Measurements from ENCODE around the gene CTSL. TPM values are rescaled to one million over a fixed set of nuclear protein-coding genes. Genes with fewer than 3 reads are reported as not detected.

CTSL gene
- total and polyA plus RNA-seq, 5 donors from 2014 or later: 1.2 to 10.6 (median 2.8) TPM

- no peak overlapping the region for H3K27ac Mint-ChIP-seq
- H3K4me1 ChIP-seq (ENCODE audit: control insufficient read depth, insufficient read depth, low read length, poor library complexity, severe bottlenecking): no peaks in the 10 kb centered on the region
- H3K27ac ChIP-seq (ENCODE audit: insufficient read depth, low read length, poor library complexity, severe bottlenecking): no peak overlapping the region
- no peaks in the 10 kb centered on the region for H3K36me3 ChIP-seq (ENCODE audit: control insufficient read depth, insufficient read depth, low read length)
- H3K36me3 Mint-ChIP-seq: no peaks in the 10 kb centered on the region
- no peaks in the 10 kb centered on the region for H3K27me3 ChIP-seq (ENCODE audit: control insufficient read depth, insufficient read depth, low read length)
- peaks cover 0 to 13% (median 2%) of the 10 kb centered on the region in 7 donors for H3K9me3 Mint-ChIP-seq
- peaks cover 4% of the 10 kb centered on the region for H3K27me3 Mint-ChIP-seq
- ATAC-seq (ENCODE audit: low read depth in 2 of 2): no peak
- no peak overlapping the region for H3K4me3 Mint-ChIP-seq
- DNase-seq: no peak
- no peaks in the 10 kb centered on the region for H3K4me1 Mint-ChIP-seq
- H3K4me3 ChIP-seq (ENCODE audit: low read depth, low read length): no peak overlapping the region
- H3K9me3 ChIP-seq (ENCODE audit: control insufficient read depth in 2 of 2, low read length in 2 of 2): peaks cover 3 to 4% of the 10 kb centered on the region in 2 experiments
These were observed 31.6 kb upstream of the CTSL start for GRCh38 chr9:87694236-87694755.

- H3K4me3 ChIP-seq (ENCODE audit: low read depth, low read length): no peak overlapping the region
- no peaks in the 10 kb centered on the region for H3K36me3 ChIP-seq (ENCODE audit: control insufficient read depth, insufficient read depth, low read length)
- no peak for DNase-seq
- H3K9me3 Mint-ChIP-seq: peaks cover 0 to 13% (median 2%) of the 10 kb centered on the region in 7 donors
- H3K4me3 Mint-ChIP-seq: no peak overlapping the region
- H3K4me1 Mint-ChIP-seq: no peaks in the 10 kb centered on the region
- H3K27ac Mint-ChIP-seq: no peak overlapping the region
- ATAC-seq (ENCODE audit: low read depth in 2 of 2): no peak
- no peak overlapping the region for H3K27ac ChIP-seq (ENCODE audit: insufficient read depth, low read length, poor library complexity, severe bottlenecking)
- peaks cover 3 to 4% of the 10 kb centered on the region in 2 experiments for H3K9me3 ChIP-seq (ENCODE audit: control insufficient read depth in 2 of 2, low read length in 2 of 2)
- H3K27me3 ChIP-seq (ENCODE audit: control insufficient read depth, insufficient read depth, low read length): no peaks in the 10 kb centered on the region
- no peaks in the 10 kb centered on the region for H3K4me1 ChIP-seq (ENCODE audit: control insufficient read depth, insufficient read depth, low read length, poor library complexity, severe bottlenecking)
- peaks cover under 1% of the 10 kb centered on the region for H3K27me3 Mint-ChIP-seq
- no peaks in the 10 kb centered on the region for H3K36me3 Mint-ChIP-seq
These were observed 30.4 kb upstream of the CTSL start for GRCh38 chr9:87695523-87695922.

- Histone ChIP-seq H3K9me3 (ENCODE audit: control insufficient read depth in 2 of 2, low read length in 2 of 2) (peaks cover 3 to 4% of the 10 kb centered on the region in 2 experiments), H3K27me3 (ENCODE audit: control insufficient read depth, insufficient read depth, low read length) (no peaks in the 10 kb centered on the region), H3K4me3 (ENCODE audit: low read depth, low read length) (no peak overlapping the region), H3K36me3 (ENCODE audit: control insufficient read depth, insufficient read depth, low read length) (no peaks in the 10 kb centered on the region), H3K27ac (ENCODE audit: insufficient read depth, low read length, poor library complexity, severe bottlenecking) (no peak overlapping the region), H3K4me1 (ENCODE audit: control insufficient read depth, insufficient read depth, low read length, poor library complexity, severe bottlenecking) (no peaks in the 10 kb centered on the region)
- H3K27ac Mint-ChIP-seq: no peak overlapping the region
- peaks cover 0 to 13% (median 2%) of the 10 kb centered on the region in 7 donors for H3K9me3 Mint-ChIP-seq
- no peak for DNase-seq
- H3K27me3 Mint-ChIP-seq: no peaks in the 10 kb centered on the region
- ATAC-seq (ENCODE audit: low read depth in 2 of 2): no peak
- H3K36me3 Mint-ChIP-seq: no peaks in the 10 kb centered on the region
- H3K4me1 Mint-ChIP-seq: no peaks in the 10 kb centered on the region
- no peak overlapping the region for H3K4me3 Mint-ChIP-seq
These were observed 29.3 kb upstream of the CTSL start for GRCh38 chr9:87696641-87697040.

DNA sequence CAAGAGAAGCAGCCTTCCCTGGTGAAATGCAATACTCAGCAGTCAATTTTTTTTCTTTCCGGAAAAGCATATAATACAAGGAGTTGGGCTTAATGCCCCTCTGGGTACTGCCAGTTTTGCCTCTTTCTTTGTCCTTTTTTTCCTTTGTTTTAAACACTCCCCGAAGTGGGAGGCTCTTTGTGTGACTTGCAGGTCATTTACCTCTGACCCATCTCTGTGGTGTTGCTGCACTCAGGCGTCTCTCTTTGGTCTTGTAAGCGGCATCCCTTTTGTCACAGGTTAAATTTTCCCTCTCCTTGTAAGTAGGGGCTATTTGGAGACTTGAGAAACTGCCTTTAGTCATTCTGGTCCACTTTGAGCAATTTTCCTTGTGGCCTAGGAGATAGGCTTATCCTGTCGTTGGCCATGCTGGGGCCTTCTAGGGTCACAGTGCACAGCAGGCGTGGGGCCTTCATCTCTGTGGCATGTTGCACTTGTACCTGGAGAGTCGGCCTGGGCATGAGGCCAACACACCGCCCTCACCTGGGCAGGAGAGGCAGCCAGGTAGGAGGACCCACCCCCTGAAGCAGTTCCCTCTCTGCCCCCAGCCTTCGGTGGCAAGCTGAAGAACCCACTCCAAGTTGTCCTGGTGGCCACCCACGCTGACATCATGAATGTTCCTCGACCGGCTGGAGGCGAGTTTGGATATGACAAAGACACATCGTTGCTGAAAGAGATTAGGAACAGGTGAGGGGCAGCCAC is 27.7 kb upstream of the CTSL start:
- Mint-ChIP-seq H3K36me3 (no peaks in the 10 kb centered on the region), H3K9me3 (peaks cover 0 to 7% (median 3%) of the 10 kb centered on the region in 7 donors), H3K4me3 (no peak overlapping the region), H3K27ac (no peak overlapping the region), H3K27me3 (no peaks in the 10 kb centered on the region), H3K4me1 (peaks cover 0 to 2% (median 0%) of the 10 kb centered on the region in 4 donors)
- Histone ChIP-seq H3K4me1 (ENCODE audit: control insufficient read depth, insufficient read depth, low read length, poor library complexity, severe bottlenecking) (no peaks in the 10 kb centered on the region), H3K27ac (ENCODE audit: insufficient read depth, low read length, poor library complexity, severe bottlenecking) (no peak overlapping the region), H3K9me3 (ENCODE audit: control insufficient read depth in 2 of 2, low read length in 2 of 2) (peaks cover 3 to 4% of the 10 kb centered on the region in 2 experiments), H3K36me3 (ENCODE audit: control insufficient read depth, insufficient read depth, low read length) (no peaks in the 10 kb centered on the region), H3K4me3 (ENCODE audit: low read depth, low read length) (no peak overlapping the region), H3K27me3 (ENCODE audit: control insufficient read depth, insufficient read depth, low read length) (no peaks in the 10 kb centered on the region)
- ATAC-seq (ENCODE audit: low read depth in 2 of 2) (no peak), DNase-seq (no peak)

DNA sequence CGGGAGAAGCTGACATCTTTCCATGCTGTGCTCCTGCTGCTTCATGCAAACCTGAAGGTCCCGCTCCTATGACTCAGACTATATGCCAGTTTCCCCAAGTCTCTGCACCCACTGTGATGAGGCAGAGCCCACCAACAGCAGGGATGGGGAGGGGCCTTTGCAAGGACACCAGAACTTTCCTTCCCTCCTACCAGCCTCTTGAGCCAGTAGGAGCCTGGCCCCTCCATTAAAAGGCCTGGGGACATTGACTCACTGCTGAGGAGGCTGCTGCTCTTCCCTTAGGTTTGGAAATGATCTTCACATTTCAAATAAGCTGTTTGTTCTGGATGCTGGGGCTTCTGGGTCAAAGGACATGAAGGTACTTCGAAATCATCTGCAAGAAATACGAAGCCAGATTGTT is 26.1 kb upstream of the CTSL start:
- no peak for ATAC-seq (ENCODE audit: low read depth in 2 of 2)
- no peaks in the 10 kb centered on the region for H3K4me1 ChIP-seq (ENCODE audit: control insufficient read depth, insufficient read depth, low read length, poor library complexity, severe bottlenecking)
- H3K27ac Mint-ChIP-seq: peak overlapping the region in 1 of 3 donors; percentile 48

DNA sequence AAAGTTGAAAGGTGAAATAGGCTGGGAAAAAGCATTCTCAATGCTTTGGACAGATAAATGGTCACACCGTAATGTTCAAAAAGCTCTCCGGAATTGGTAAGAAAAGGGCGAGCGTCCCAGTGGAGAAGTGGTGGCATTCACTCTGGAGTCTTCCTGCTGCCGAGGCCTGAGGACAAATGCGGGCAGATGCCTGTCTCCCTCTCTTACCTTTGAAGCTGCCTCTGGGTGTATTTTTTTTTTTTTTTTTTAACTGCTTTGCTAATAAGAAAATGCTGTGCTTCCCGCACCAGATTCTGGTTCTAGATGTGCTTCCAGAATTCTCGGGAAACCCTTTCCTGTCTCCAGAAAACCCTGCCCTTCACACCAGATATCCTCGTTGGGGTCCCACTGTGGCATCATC is 24.4 kb upstream of the CTSL start:
- Mint-ChIP-seq H3K9me3 (peaks cover 0 to 3% (median 0%) of the 10 kb centered on the region in 7 donors), H3K4me1 (peaks cover 0 to 2% (median 0%) of the 10 kb centered on the region in 4 donors)

More for the DNA sequence above, 26.1 kb upstream of the CTSL start:
- Mint-ChIP-seq H3K4me1 (peaks cover 0 to 2% (median 0%) of the 10 kb centered on the region in 4 donors), H3K9me3 (peaks cover 0 to 3% (median 0%) of the 10 kb centered on the region in 7 donors), H3K27me3 (no peaks in the 10 kb centered on the region), H3K4me3 (no peak overlapping the region), H3K36me3 (no peaks in the 10 kb centered on the region)
- Histone ChIP-seq H3K27me3 (ENCODE audit: control insufficient read depth, insufficient read depth, low read length) (no peaks in the 10 kb centered on the region), H3K9me3 (ENCODE audit: control insufficient read depth in 2 of 2, low read length in 2 of 2) (no peaks in the 10 kb centered on the region), H3K36me3 (ENCODE audit: control insufficient read depth, insufficient read depth, low read length) (no peaks in the 10 kb centered on the region), H3K27ac (ENCODE audit: insufficient read depth, low read length, poor library complexity, severe bottlenecking) (no peak overlapping the region), H3K4me3 (ENCODE audit: low read depth, low read length) (no peak overlapping the region)
- no peak for DNase-seq

GRCh38 chr9:87701931-87702421 is 23.9 kb upstream of the CTSL start:
- DNase-seq (no peak), ATAC-seq (ENCODE audit: low read depth in 2 of 2) (no peak)
- H3K36me3 ChIP-seq (ENCODE audit: control insufficient read depth, insufficient read depth, low read length): no peaks in the 10 kb centered on the region
- peaks cover 0 to 2% (median 0%) of the 10 kb centered on the region in 4 donors for H3K4me1 Mint-ChIP-seq
- no peaks in the 10 kb centered on the region for H3K9me3 ChIP-seq (ENCODE audit: control insufficient read depth in 2 of 2, low read length in 2 of 2)
- H3K27me3 ChIP-seq (ENCODE audit: control insufficient read depth, insufficient read depth, low read length): no peaks in the 10 kb centered on the region
- no peaks in the 10 kb centered on the region for H3K36me3 Mint-ChIP-seq
- H3K4me1 ChIP-seq (ENCODE audit: control insufficient read depth, insufficient read depth, low read length, poor library complexity, severe bottlenecking): no peaks in the 10 kb centered on the region
- H3K27me3 Mint-ChIP-seq: no peaks in the 10 kb centered on the region
- H3K27ac Mint-ChIP-seq: no peak overlapping the region
- no peak overlapping the region for H3K4me3 ChIP-seq (ENCODE audit: low read depth, low read length)
- H3K4me3 Mint-ChIP-seq: peak overlapping the region in 1 of 4 donors; percentile 4
- H3K9me3 Mint-ChIP-seq: peaks cover 0 to 3% (median 0%) of the 10 kb centered on the region in 7 donors
- no peak overlapping the region for H3K27ac ChIP-seq (ENCODE audit: insufficient read depth, low read length, poor library complexity, severe bottlenecking)

More for the DNA sequence above, 24.4 kb upstream of the CTSL start:
- Histone ChIP-seq H3K4me1 (ENCODE audit: control insufficient read depth, insufficient read depth, low read length, poor library complexity, severe bottlenecking) (no peaks in the 10 kb centered on the region), H3K36me3 (ENCODE audit: control insufficient read depth, insufficient read depth, low read length) (no peaks in the 10 kb centered on the region), H3K27me3 (ENCODE audit: control insufficient read depth, insufficient read depth, low read length) (no peaks in the 10 kb centered on the region), H3K27ac (ENCODE audit: insufficient read depth, low read length, poor library complexity, severe bottlenecking) (no peak overlapping the region), H3K9me3 (ENCODE audit: control insufficient read depth in 2 of 2, low read length in 2 of 2) (no peaks in the 10 kb centered on the region), H3K4me3 (ENCODE audit: low read depth, low read length) (no peak overlapping the region)
- H3K27ac Mint-ChIP-seq: no peak overlapping the region
- H3K36me3 Mint-ChIP-seq: no peaks in the 10 kb centered on the region
- no peak overlapping the region for H3K4me3 Mint-ChIP-seq
- no peak for DNase-seq
- no peaks in the 10 kb centered on the region for H3K27me3 Mint-ChIP-seq
- ATAC-seq (ENCODE audit: low read depth in 2 of 2): no peak
